Measurements from ENCODE around the gene TMEM131L.

TMEM131L gene

DNA sequence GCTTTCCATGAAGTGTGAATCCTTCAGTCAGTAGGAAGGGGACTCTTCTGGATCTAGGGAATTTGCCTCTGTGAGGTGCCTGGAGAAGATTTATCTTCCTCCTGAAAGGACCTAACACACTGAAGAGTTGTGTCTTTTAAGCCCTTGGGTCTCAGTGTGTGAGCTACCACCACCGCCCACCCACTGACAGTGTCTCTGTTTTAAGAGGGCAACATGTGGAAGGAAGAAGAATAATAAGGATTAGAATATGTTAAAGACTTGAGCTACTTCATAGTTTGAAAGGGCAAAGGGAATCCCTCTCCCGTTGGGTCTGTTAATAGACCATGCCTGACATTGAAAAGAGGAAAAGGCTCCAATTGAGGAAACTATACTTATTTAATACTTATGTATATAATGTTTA is 153.7 kb downstream of the TMEM131L start:
- Histone ChIP-seq H3K4me1 (ENCODE audit: control insufficient read depth in 1 of 2, insufficient read depth in 2 of 2, low read length in 2 of 2) (no peaks in the 10 kb centered on the region), H3K27me3 (ENCODE audit: low read depth, low read length) (no peaks in the 10 kb centered on the region), H3K9me3 (ENCODE audit: control insufficient read depth in 1 of 2, low read length in 2 of 2) (no peaks in the 10 kb centered on the region), H3K27ac (ENCODE audit: low read length) (no peak overlapping the region), H3K36me3 (ENCODE audit: control insufficient read depth in 1 of 2, insufficient read depth in 2 of 2, low read length in 2 of 2) (peaks cover 43 to 46% of the 10 kb centered on the region in 2 donors), H3K4me3 (ENCODE audit: low read depth in 1 of 2, low read length in 2 of 2) (no peak overlapping the region)

DNA sequence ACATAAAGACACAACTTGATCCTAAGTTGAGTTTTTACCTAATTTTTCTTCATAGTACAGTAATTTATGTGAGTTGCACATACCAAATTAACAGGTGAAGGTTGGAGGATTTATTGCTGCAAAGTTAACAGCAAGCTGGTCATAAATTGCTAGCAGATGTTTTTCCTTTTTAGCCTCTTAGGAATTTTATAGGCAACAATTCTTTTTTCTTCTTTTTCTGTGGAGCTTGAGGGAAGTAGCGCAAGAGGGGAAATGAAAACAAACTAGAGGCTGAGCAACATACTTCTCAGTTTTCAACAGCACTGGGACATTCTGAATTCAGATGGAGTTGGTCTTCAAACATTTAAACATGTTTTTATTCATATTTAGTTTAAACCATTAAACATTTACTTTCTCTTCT is 154.2 kb downstream of the TMEM131L start:
- H3K4me1 ChIP-seq (ENCODE audit: control insufficient read depth in 1 of 2, insufficient read depth in 2 of 2, low read length in 2 of 2): no peaks in the 10 kb centered on the region
- H3K4me3 ChIP-seq (ENCODE audit: low read depth in 1 of 2, low read length in 2 of 2): no peak overlapping the region
- H3K27ac ChIP-seq (ENCODE audit: low read length): no peak overlapping the region
- no peaks in the 10 kb centered on the region for H3K9me3 ChIP-seq (ENCODE audit: control insufficient read depth in 1 of 2, low read length in 2 of 2)
- no peaks in the 10 kb centered on the region for H3K27me3 ChIP-seq (ENCODE audit: low read depth, low read length)
- H3K36me3 ChIP-seq (ENCODE audit: control insufficient read depth in 1 of 2, insufficient read depth in 2 of 2, low read length in 2 of 2): peaks cover 45 to 52% of the 10 kb centered on the region in 2 donors

DNA sequence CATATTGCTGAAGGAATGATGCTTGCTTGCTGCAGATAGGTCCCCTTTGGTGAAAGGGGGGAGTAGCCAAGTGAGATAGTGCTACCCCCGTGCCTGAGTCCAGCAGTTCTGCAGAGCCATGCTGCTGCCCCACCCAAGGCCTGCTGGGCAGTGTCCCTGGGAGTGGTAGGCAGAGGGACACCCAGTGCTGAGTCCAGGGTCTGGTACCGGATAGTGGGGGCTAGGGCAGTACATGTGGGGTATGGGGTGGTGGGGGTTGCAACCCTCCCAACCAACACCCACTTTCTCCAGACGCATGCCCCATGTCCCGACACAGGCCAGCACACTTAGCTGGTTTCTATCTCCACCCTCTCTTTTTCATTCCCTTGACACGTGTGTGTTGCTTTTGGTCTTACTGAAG is 155.9 kb downstream of the TMEM131L start:
- Histone ChIP-seq H3K4me3 (ENCODE audit: low read depth in 1 of 2, low read length in 2 of 2) (no peak overlapping the region), H3K9me3 (ENCODE audit: control insufficient read depth in 1 of 2, low read length in 2 of 2) (no peaks in the 10 kb centered on the region), H3K27ac (ENCODE audit: low read length) (no peak overlapping the region), H3K4me1 (ENCODE audit: control insufficient read depth in 1 of 2, insufficient read depth in 2 of 2, low read length in 2 of 2) (no peaks in the 10 kb centered on the region), H3K36me3 (ENCODE audit: control insufficient read depth in 1 of 2, insufficient read depth in 2 of 2, low read length in 2 of 2) (peaks cover 47 to 59% of the 10 kb centered on the region in 2 donors), H3K27me3 (ENCODE audit: low read depth, low read length) (no peaks in the 10 kb centered on the region)

DNA sequence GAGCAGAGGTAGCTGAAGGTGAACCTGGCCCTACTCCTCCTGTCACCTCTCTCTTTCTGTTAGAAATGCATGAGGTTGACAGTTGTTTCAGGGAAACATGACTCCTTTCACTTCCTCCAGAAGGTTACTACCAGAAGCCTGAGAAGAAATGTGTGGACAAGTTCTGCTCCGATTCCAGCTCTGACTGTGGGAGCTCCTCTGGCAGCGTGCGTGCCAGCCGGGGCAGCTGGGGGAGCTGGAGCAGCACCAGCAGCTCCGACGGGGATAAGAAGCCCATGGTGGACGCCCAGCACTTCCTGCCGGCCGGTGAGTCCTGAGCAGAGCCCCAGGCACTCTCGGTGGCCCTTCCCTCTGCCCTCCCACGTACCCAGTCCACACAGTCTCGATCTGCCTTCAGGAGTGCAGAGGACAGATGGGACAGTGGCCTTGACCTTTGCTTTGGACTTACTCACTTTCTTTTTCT is 156.6 kb downstream of the TMEM131L start:
- H3K36me3 ChIP-seq (ENCODE audit: control insufficient read depth in 1 of 2, insufficient read depth in 2 of 2, low read length in 2 of 2): peaks cover 54 to 59% of the 10 kb centered on the region in 2 donors
- no peak overlapping the region for H3K27ac ChIP-seq (ENCODE audit: low read length)
- no peak overlapping the region for H3K4me3 ChIP-seq (ENCODE audit: low read depth in 1 of 2, low read length in 2 of 2)

DNA sequence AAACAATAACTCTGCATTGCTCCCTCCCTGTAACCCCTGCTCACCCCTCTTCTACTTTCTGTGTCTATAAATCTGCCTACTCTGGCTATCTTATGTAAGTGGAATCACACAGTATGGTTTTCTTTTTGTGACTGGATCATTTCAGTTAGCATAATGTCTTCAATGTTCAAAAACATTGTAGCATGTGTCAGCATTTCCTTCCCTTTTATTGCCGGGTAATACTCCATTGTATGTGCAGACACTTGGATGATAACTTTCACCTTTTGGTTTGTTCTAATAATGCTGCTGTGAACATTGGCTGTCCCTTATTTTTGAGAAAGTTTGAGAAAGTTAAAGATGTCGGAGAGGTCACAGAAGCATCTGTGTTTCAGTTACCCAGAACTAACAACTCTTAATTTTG is 157.3 kb downstream of the TMEM131L start:
- no peak overlapping the region for H3K4me3 ChIP-seq (ENCODE audit: low read depth in 1 of 2, low read length in 2 of 2)
- no peaks in the 10 kb centered on the region for H3K27me3 ChIP-seq (ENCODE audit: low read depth, low read length)
- no peak overlapping the region for H3K27ac ChIP-seq (ENCODE audit: low read length)
- H3K36me3 ChIP-seq (ENCODE audit: control insufficient read depth in 1 of 2, insufficient read depth in 2 of 2, low read length in 2 of 2): peaks cover 54 to 65% of the 10 kb centered on the region in 2 donors
- H3K4me1 ChIP-seq (ENCODE audit: control insufficient read depth in 1 of 2, insufficient read depth in 2 of 2, low read length in 2 of 2): no peaks in the 10 kb centered on the region
- no peaks in the 10 kb centered on the region for H3K9me3 ChIP-seq (ENCODE audit: control insufficient read depth in 1 of 2, low read length in 2 of 2)

More for the DNA sequence above, 156.6 kb downstream of the TMEM131L start:
- no peaks in the 10 kb centered on the region for H3K27me3 ChIP-seq (ENCODE audit: low read depth, low read length)
- no peaks in the 10 kb centered on the region for H3K4me1 ChIP-seq (ENCODE audit: control insufficient read depth in 1 of 2, insufficient read depth in 2 of 2, low read length in 2 of 2)
- H3K9me3 ChIP-seq (ENCODE audit: control insufficient read depth in 1 of 2, low read length in 2 of 2): no peaks in the 10 kb centered on the region

DNA sequence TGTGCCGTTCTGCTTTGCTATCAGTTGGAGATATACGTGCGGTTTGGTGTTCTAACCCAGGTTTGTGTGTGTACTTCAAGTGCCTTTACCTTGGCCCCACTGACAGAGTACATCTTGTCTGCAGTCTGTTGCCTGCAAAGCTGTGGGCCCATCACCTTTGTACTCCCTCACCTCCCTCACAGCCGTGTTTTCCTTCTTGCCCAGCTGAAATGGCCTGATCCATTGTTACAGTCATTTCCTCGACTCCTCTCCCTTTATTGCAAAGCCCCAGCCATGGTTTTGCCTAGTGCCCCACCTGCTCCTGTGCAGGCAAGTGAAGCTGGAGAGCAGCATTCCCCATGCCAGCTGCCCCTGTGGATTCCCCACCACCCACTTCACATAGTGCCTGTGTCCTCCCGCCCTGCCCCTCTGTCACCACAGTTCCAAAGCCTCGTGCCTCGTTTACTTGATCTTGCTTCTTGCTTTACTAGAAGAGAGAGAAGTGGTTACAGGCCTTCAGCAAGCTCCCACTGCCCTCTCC is 162.7 kb downstream of the TMEM131L start:
- Histone ChIP-seq H3K9me3 (ENCODE audit: control insufficient read depth in 1 of 2, low read length in 2 of 2) (no peaks in the 10 kb centered on the region), H3K4me3 (ENCODE audit: low read depth in 1 of 2, low read length in 2 of 2) (no peak overlapping the region), H3K36me3 (ENCODE audit: control insufficient read depth in 1 of 2, insufficient read depth in 2 of 2, low read length in 2 of 2) (peaks cover 41 to 84% of the 10 kb centered on the region in 2 donors), H3K27me3 (ENCODE audit: low read depth, low read length) (no peaks in the 10 kb centered on the region), H3K4me1 (ENCODE audit: control insufficient read depth in 1 of 2, insufficient read depth in 2 of 2, low read length in 2 of 2) (no peaks in the 10 kb centered on the region), H3K27ac (ENCODE audit: low read length) (no peak overlapping the region)

DNA sequence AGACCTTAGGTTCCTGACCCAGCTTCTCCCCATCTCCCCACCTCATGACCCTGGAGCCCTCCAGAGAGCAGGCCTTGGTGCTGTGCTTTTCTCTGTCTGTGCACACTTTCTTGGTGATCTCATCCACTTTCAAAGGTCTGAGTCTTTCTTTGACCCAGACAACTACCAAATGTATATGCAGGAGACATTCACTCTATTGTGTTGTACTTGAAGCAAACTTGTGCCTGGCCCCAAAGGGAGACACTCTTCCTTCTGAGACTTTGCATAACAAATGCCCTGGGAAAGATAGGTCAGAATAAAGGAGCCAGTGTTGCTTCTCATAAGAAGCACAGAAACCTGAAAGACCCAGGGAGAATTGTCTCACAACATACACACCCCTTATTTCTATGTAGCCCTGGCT is 163.6 kb downstream of the TMEM131L start:
- no peaks in the 10 kb centered on the region for H3K4me1 ChIP-seq (ENCODE audit: control insufficient read depth in 1 of 2, insufficient read depth in 2 of 2, low read length in 2 of 2)
- H3K4me3 ChIP-seq (ENCODE audit: low read depth in 1 of 2, low read length in 2 of 2): no peak overlapping the region
- H3K36me3 ChIP-seq (ENCODE audit: control insufficient read depth in 1 of 2, insufficient read depth in 2 of 2, low read length in 2 of 2): peaks cover 45 to 85% of the 10 kb centered on the region in 2 donors
- no peak overlapping the region for H3K27ac ChIP-seq (ENCODE audit: low read length)
- H3K27me3 ChIP-seq (ENCODE audit: low read depth, low read length): no peaks in the 10 kb centered on the region
- no peaks in the 10 kb centered on the region for H3K9me3 ChIP-seq (ENCODE audit: control insufficient read depth in 1 of 2, low read length in 2 of 2)

DNA sequence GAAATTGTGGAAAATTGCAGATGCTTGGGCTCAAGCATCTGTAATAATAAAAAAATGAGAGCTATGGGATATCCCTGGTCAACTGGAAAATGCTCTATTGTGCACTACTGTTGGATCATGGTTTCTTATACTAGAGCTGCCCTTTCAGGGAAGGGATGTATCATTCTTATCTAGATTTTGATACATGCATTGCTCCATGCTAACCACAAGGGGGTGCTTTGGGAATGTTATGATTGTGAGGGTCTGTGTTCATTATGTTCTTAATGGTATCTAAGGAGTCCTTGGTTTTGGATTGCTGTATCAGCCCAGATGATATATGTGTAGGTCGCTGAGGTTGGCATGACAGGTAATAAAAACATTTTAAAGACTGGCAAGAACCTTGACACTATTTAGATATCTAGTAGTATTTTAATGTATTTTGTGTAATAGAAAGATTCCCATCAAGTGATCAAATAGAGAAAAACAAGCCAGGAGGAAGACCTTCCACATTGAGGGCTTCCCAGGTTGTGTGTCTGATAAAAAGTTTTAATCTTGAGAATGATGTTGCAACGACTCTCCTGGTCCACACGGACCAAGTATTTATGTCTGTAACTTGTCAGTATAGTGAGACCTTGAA is 168.7 kb downstream of the TMEM131L start:
- H3K27me3 ChIP-seq (ENCODE audit: low read depth, low read length): no peaks in the 10 kb centered on the region
- H3K4me3 ChIP-seq (ENCODE audit: low read depth in 1 of 2, low read length in 2 of 2): no peak overlapping the region

DNA sequence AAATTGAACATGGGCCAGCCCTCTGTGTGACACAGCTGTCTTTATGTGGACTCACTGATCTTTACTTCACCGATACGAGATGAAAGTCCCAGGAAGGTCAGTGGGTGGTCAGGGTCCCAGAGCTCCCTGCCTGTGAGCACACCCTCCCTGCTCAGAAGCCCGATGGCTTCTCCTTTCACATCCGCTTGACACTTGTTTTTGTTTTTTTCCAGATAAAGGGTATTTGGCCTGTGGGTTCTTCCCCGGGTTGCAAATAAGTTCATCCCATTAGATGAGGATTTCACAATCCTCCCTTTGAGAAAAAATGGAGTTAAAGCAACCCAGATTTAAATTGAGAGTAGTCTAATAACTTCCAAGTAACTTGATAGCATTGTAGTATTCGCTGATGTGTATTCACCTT is 169.7 kb downstream of the TMEM131L start:
- no peak overlapping the region for H3K27ac ChIP-seq (ENCODE audit: low read length)

More for the DNA sequence above, 168.7 kb downstream of the TMEM131L start:
- no peaks in the 10 kb centered on the region for H3K9me3 ChIP-seq (ENCODE audit: control insufficient read depth in 1 of 2, low read length in 2 of 2)
- H3K36me3 ChIP-seq (ENCODE audit: control insufficient read depth in 1 of 2, insufficient read depth in 2 of 2, low read length in 2 of 2): peaks cover 35 to 57% of the 10 kb centered on the region in 2 donors
- no peaks in the 10 kb centered on the region for H3K4me1 ChIP-seq (ENCODE audit: control insufficient read depth in 1 of 2, insufficient read depth in 2 of 2, low read length in 2 of 2)
- no peak overlapping the region for H3K27ac ChIP-seq (ENCODE audit: low read length)

DNA sequence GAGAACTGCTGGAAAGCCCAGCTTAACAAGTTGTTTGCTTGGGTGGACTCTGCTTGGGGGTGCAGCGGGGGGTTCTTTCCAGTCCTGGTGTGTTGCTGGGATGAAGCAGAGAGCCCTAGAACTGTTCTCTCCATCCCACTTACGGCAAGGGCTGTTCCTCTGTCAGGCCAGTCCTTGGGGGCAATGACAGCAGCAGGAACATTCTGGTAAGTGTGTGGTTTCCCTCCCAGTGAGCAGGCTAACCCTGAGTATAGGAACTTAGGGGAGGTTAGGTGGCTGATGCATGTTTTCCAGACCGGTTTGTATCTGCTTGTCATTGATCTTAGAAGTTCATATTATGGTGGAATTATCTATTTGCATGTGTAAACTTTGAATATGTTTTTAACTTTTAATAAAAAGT is 171.0 kb downstream of the TMEM131L start:
- no peaks in the 10 kb centered on the region for H3K4me1 ChIP-seq (ENCODE audit: control insufficient read depth in 1 of 2, insufficient read depth in 2 of 2, low read length in 2 of 2)
- peaks cover 26 to 35% of the 10 kb centered on the region in 2 donors for H3K36me3 ChIP-seq (ENCODE audit: control insufficient read depth in 1 of 2, insufficient read depth in 2 of 2, low read length in 2 of 2)
- H3K27me3 ChIP-seq (ENCODE audit: low read depth, low read length): no peaks in the 10 kb centered on the region
- H3K4me3 ChIP-seq (ENCODE audit: low read depth in 1 of 2, low read length in 2 of 2): no peak overlapping the region
- H3K9me3 ChIP-seq (ENCODE audit: control insufficient read depth in 1 of 2, low read length in 2 of 2): no peaks in the 10 kb centered on the region
- H3K27ac ChIP-seq (ENCODE audit: low read length): no peak overlapping the region

More for the DNA sequence above, 169.7 kb downstream of the TMEM131L start:
- H3K4me3 ChIP-seq (ENCODE audit: low read depth in 1 of 2, low read length in 2 of 2): no peak overlapping the region
- peaks cover 26 to 47% of the 10 kb centered on the region in 2 donors for H3K36me3 ChIP-seq (ENCODE audit: control insufficient read depth in 1 of 2, insufficient read depth in 2 of 2, low read length in 2 of 2)
- H3K27me3 ChIP-seq (ENCODE audit: low read depth, low read length): no peaks in the 10 kb centered on the region
- no peaks in the 10 kb centered on the region for H3K4me1 ChIP-seq (ENCODE audit: control insufficient read depth in 1 of 2, insufficient read depth in 2 of 2, low read length in 2 of 2)
- H3K9me3 ChIP-seq (ENCODE audit: control insufficient read depth in 1 of 2, low read length in 2 of 2): no peaks in the 10 kb centered on the region

DNA sequence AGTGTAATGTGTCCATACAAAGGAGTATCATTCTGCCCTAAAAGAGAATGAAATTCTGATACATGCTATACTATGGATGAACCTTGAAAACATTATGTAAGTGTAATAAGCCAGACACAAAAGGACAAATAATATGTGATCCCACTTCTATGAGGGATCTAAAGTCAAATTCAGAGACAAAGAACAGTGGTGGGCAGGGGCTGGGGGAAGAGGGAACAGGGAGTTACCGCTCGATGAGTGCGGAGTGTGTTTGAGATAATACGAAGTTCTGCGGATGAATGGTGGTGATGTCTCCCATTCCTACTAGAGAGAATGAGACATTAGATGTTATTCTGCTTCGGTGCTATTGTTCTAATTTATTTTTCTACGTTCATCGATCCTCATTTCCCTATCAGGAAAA is 171.9 kb downstream of the TMEM131L start:
- Histone ChIP-seq H3K9me3 (ENCODE audit: control insufficient read depth in 1 of 2, low read length in 2 of 2) (no peaks in the 10 kb centered on the region), H3K4me1 (ENCODE audit: control insufficient read depth in 1 of 2, insufficient read depth in 2 of 2, low read length in 2 of 2) (no peaks in the 10 kb centered on the region), H3K4me3 (ENCODE audit: low read depth in 1 of 2, low read length in 2 of 2) (no peak overlapping the region), H3K36me3 (ENCODE audit: control insufficient read depth in 1 of 2, insufficient read depth in 2 of 2, low read length in 2 of 2) (peaks cover 26 to 27% of the 10 kb centered on the region in 2 donors), H3K27me3 (ENCODE audit: low read depth, low read length) (no peaks in the 10 kb centered on the region), H3K27ac (ENCODE audit: low read length) (no peak overlapping the region)

DNA sequence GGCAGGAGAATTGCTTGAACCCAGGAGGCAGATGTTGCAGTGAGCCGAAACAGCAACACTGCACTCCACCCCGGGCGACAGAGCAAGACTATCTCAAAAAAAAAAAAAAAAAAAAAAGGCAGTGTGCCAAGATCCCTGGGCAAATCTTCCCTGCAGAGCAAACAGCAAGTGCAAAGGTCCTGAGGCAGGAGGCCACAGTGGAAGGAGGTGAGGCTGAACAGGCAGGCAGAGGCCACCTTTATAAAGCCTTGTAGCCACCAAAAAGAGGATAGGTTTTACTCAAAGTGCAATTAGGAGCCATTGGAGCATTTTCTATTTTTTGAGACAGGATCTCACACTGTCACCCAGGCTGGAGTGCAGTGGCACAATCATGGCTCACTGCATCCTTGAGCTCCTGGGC is 172.8 kb downstream of the TMEM131L start:
- H3K27ac ChIP-seq (ENCODE audit: low read length): no peak overlapping the region
- peaks cover 20 to 26% of the 10 kb centered on the region in 2 donors for H3K36me3 ChIP-seq (ENCODE audit: control insufficient read depth in 1 of 2, insufficient read depth in 2 of 2, low read length in 2 of 2)
- H3K27me3 ChIP-seq (ENCODE audit: low read depth, low read length): no peaks in the 10 kb centered on the region
- no peaks in the 10 kb centered on the region for H3K9me3 ChIP-seq (ENCODE audit: control insufficient read depth in 1 of 2, low read length in 2 of 2)
- no peak overlapping the region for H3K4me3 ChIP-seq (ENCODE audit: low read depth in 1 of 2, low read length in 2 of 2)
- no peaks in the 10 kb centered on the region for H3K4me1 ChIP-seq (ENCODE audit: control insufficient read depth in 1 of 2, insufficient read depth in 2 of 2, low read length in 2 of 2)

All from muscle layer of duodenum (tissue), 2 donors.